Neutrophil (primary cell): ENCODE data around the gene TSPAN3.

ENCODE experiments used
- H3K27ac ChIP-seq: fragments of 200-600 bp; sonication (generic); 2 replicates; pipeline ENCODE4 v1.5.1; 2016; ENCODE audit warnings: mild to moderate bottlenecking, moderate library complexity
- H3K27me3 ChIP-seq: fragments of 200-600 bp; sonication (generic); 2 replicates; pipeline ENCODE4 v1.6.0; 2016; ENCODE audit warnings: mild to moderate bottlenecking
- H3K36me3 ChIP-seq: fragments of 200-600 bp; sonication (generic); 2 replicates; pipeline ENCODE4 v1.5.1; 2017
- H3K4me1 ChIP-seq, 2 experiments: fragments of 200-600 bp in 1 of 2; sonication (generic) in 1 of 2; 1 replicate in 1 of 2; 2 replicates in 1 of 2; pipeline versions ENCODE4 v1.5.1 to v1.6.1; 2013 to 2016; ENCODE audit warnings: low read depth in 1 of 2, low read length in 1 of 2, mild to moderate bottlenecking in 1 of 2, moderate library complexity in 1 of 2; ENCODE audit not compliant: control insufficient read depth in 1 of 2, insufficient read depth in 1 of 2
- H3K4me3 ChIP-seq, 2 experiments: fragments of 200-600 bp in 1 of 2; sonication (generic) in 1 of 2; 1 replicate in 1 of 2; 2 replicates in 1 of 2; pipeline ENCODE4 v1.5.1; 2013 to 2016; ENCODE audit warnings: low read depth in 1 of 2, low read length in 1 of 2, mild to moderate bottlenecking in 1 of 2, moderate library complexity in 1 of 2
- H3K9me3 ChIP-seq: fragments of 200-600 bp; sonication (generic); 2 replicates; pipeline ENCODE4 v1.5.1; 2016
- CTCF ChIP-seq: fragments of 200-600 bp; sonication (generic); IDR thresholded peaks from 2 replicates; pipeline ENCODE4 v1.5.1; 2016; ENCODE audit warnings: antibody characterized with exemption

Gene TSPAN3

GRCh38 chr15:77085297-77085696 lies 14.4 kb upstream of the TSPAN3 start:
- Histone ChIP-seq H3K9me3 (no peaks in the 10 kb centered on the region), H3K36me3 (no peaks in the 10 kb centered on the region), H3K4me1 (peaks cover 27 to 37% of the 10 kb centered on the region in 2 experiments), H3K4me3 (no peak overlapping the region), H3K27me3 (no peaks in the 10 kb centered on the region), H3K27ac (no peak overlapping the region)
- TF ChIP-seq CTCF: no peak

GRCh38 chr15:77084436-77084835 lies 13.5 kb upstream of the TSPAN3 start:
- H3K4me3 ChIP-seq: no peak overlapping the region
- peaks cover 31 to 42% of the 10 kb centered on the region in 2 experiments for H3K4me1 ChIP-seq
- no peak for TF ChIP-seq CTCF
- H3K27me3 ChIP-seq: no peaks in the 10 kb centered on the region
- H3K27ac ChIP-seq: no peak overlapping the region
- no peaks in the 10 kb centered on the region for H3K36me3 ChIP-seq
- H3K9me3 ChIP-seq: no peaks in the 10 kb centered on the region

- Histone ChIP-seq H3K27ac (peak overlapping the region; percentile 42), H3K36me3 (no peaks in the 10 kb centered on the region)
- TF ChIP-seq CTCF: no peak
These were observed 12.7 kb upstream of the TSPAN3 start for GRCh38 chr15:77083381-77084160.

GRCh38 chr15:77081971-77082370 lies 11.1 kb upstream of the TSPAN3 start:
- Histone ChIP-seq H3K27me3 (no peaks in the 10 kb centered on the region), H3K36me3 (no peaks in the 10 kb centered on the region), H3K27ac (peak overlapping the region; percentile 62), H3K9me3 (no peaks in the 10 kb centered on the region), H3K4me1 (peaks cover 45 to 57% of the 10 kb centered on the region in 2 experiments), H3K4me3 (no peak overlapping the region)
- TF ChIP-seq CTCF: no peak

More at GRCh38 chr15:77083381-77084160, 12.7 kb upstream of the TSPAN3 start:
- Histone ChIP-seq H3K27me3 (no peaks in the 10 kb centered on the region), H3K4me1 (peaks cover 38 to 51% of the 10 kb centered on the region in 2 experiments), H3K9me3 (no peaks in the 10 kb centered on the region), H3K4me3 (peak overlapping the region; percentile 37 to 48)

GRCh38 chr15:77076323-77076915 lies 5.5 kb upstream of the TSPAN3 start:
- Histone ChIP-seq H3K4me3 (no peak overlapping the region), H3K9me3 (no peaks in the 10 kb centered on the region), H3K4me1 (peaks cover 18 to 22% of the 10 kb centered on the region in 2 experiments), H3K27me3 (no peaks in the 10 kb centered on the region), H3K36me3 (no peaks in the 10 kb centered on the region), H3K27ac (no peak overlapping the region)
- TF ChIP-seq CTCF: no peak
